Measurements from ENCODE around the gene RHEBL1. TPM values are rescaled to one million over a fixed set of nuclear protein-coding genes. Genes with fewer than 3 reads are reported as not detected.

The RHEBL1 gene
- total and polyA plus RNA-seq, 2 of the 4 experiments (the other 2 are of a cell fraction) = 0.62 to 0.72 TPM

- intact Hi-C loops (cut with micrococcal nuclease) = no loop called here
- Histone ChIP-seq H3K4me1 (ENCODE audit: control insufficient read depth, insufficient read depth, low read length) (no peaks in the 10 kb centered on the region), H2BK5ac (ENCODE audit: low read depth, low read length, poor library complexity, severe bottlenecking) (no peak overlapping the region), H3K79me1 (ENCODE audit: low read depth in 1 of 2, low read length in 2 of 2) (peaks cover 29 to 43% of the 10 kb centered on the region in 2 experiments), H3K4me3 (ENCODE audit: insufficient read depth, low read depth, low read length) (no peak overlapping the region), H3K23ac (ENCODE audit: low read depth, low read length) (no peak overlapping the region), H3K56ac (ENCODE audit: extremely low read depth, insufficient read depth, low read length) (no peak overlapping the region), H3K9me1 (ENCODE audit: insufficient read depth, low read length) (no peaks in the 10 kb centered on the region), H2BK20ac (ENCODE audit: low read depth, low read length) (no peak overlapping the region), H2AK5ac (ENCODE audit: low read depth, low read length) (no peak overlapping the region), H3K4ac (ENCODE audit: low read depth, low read length) (no peak overlapping the region), H3K14ac (replicated peaks; ENCODE audit: low read depth, low read length) (no peak overlapping the region), H3K4me2 (ENCODE audit: low read depth, low read length) (no peak overlapping the region), H4K20me1 (ENCODE audit: insufficient read depth, low read length) (peaks cover 19% of the 10 kb centered on the region), H4K8ac (ENCODE audit: low read depth in 2 of 2, low read length in 2 of 2) (no peak overlapping the region), H2AK9ac (replicated peaks; ENCODE audit: low read depth, low read length, poor library complexity) (no peak overlapping the region), H3K18ac (ENCODE audit: low read depth, low read length) (no peak overlapping the region), H3K27me3 (ENCODE audit: control insufficient read depth, insufficient read depth, low read length) (no peaks in the 10 kb centered on the region), H3K36me3 (ENCODE audit: control insufficient read depth, insufficient read depth, low read length) (peaks cover 88% of the 10 kb centered on the region), H4K5ac (ENCODE audit: low read depth, low read length) (no peak overlapping the region), H2BK120ac (ENCODE audit: low read depth, low read length) (no peak overlapping the region), H2AFZ (replicated peaks; ENCODE audit: low read length, poor library complexity) (no peak overlapping the region), H3K9me3 (ENCODE audit: control insufficient read depth, insufficient read depth, low read length) (no peaks in the 10 kb centered on the region), H4K91ac (ENCODE audit: insufficient read depth, low read depth, low read length) (no peak overlapping the region), H2BK15ac (ENCODE audit: low read depth, low read length) (no peak overlapping the region), H3K27ac (ENCODE audit: insufficient read depth, low read length) (no peak overlapping the region), H3K9ac (ENCODE audit: low read depth, low read length) (no peak overlapping the region)
- DNase-seq (no peak), ATAC-seq (ENCODE audit: low read depth) (no peak)
- in situ Hi-C loops (cut with MboI; ENCODE audit: low sequenced_read_pairs) = no loop called here
- dilution Hi-C loops (cut with HindIII; ENCODE audit: low sequenced_read_pairs, unreplicated experiment) = no loop called here
- POLR2A ChIA-PET (ENCODE audit: unreplicated experiment) = no interaction called here
- WGBS, 2 experiments (ENCODE audit: extremely low coverage in 2 of 2, insufficient read length in 1 of 2) = 100% methylated on average over 1 of the region's 4 CpGs; no CpG with 5 or more reads in 1 of the 2 experiments
- CTCF ChIA-PET = interaction anchor here (0.5 kb wide), 1 partner anchor 274 kb away, joined by 5 read pairs; no protein-coding TSS in a partner anchor
- TF ChIP-seq CHD1 (IDR thresholded peaks at IDR 0.05; ENCODE audit: low read depth, low read length) = no peak
- no peak for TF ChIP-seq CEBPB (IDR thresholded peaks at IDR 0.05; ENCODE audit: low read depth, low read length)
- TF ChIP-seq POLR2A (IDR thresholded peaks at IDR 0.05; ENCODE audit: low read depth, low read length) = no peak
- no peak for TF ChIP-seq ELK1 (IDR thresholded peaks at IDR 0.05; ENCODE audit: borderline replicate concordance, low read depth, low read length)
- TF ChIP-seq BHLHE40 (IDR thresholded peaks at IDR 0.05; ENCODE audit: low read depth, low read length) = no peak
- no peak for TF ChIP-seq RAD21 (IDR thresholded peaks at IDR 0.05; ENCODE audit: low read length)
- TF ChIP-seq CTCF (conservative IDR thresholded peaks at IDR 0.05; ENCODE audit: low read depth, low read length) = no peak
- TF ChIP-seq FOS (IDR thresholded peaks at IDR 0.05; ENCODE audit: low read depth, low read length) = no peak
- TF ChIP-seq USF2 (IDR thresholded peaks at IDR 0.05; ENCODE audit: low read depth, low read length) = no peak
- TF ChIP-seq MAZ (IDR thresholded peaks at IDR 0.05; ENCODE audit: borderline replicate concordance, low read depth, low read length) = no peak
- no peak for TF ChIP-seq MXI1 (IDR thresholded peaks at IDR 0.05; ENCODE audit: borderline replicate concordance, low read depth, low read length)
- no peak for TF ChIP-seq NFE2L2 (IDR thresholded peaks at IDR 0.05; ENCODE audit: low read depth, low read length)
- no TSS peak for BruUV-seq (replicated peaks)
These were observed 33.8 kb downstream of the RHEBL1 start for GRCh38 chr12:49036029-49036428.

All from IMR-90 (cell line).